PC-9 (cell line): ENCODE data around the gene SYNGR2.

Experiments
- CTCF ChIP-seq: fragments of 200-600 bp; sonication (generic); conservative IDR thresholded peaks from 2 replicates; pipeline ENCODE4 v1.6.1; 2017; ENCODE audit warnings: mixed run types, antibody characterized with exemption, mild to moderate bottlenecking, moderate library complexity
- EZH2 ChIP-seq: fragments of 200-600 bp; sonication (generic); IDR thresholded peaks from 2 replicates; pipeline ENCODE4 v1.8.0; 2017; ENCODE audit warnings: antibody characterized with exemption, low read depth

GRCh38 chr17:78118801-78119241, 49.6 kb upstream of the SYNGR2 start:
- TF ChIP-seq CTCF (no peak), EZH2 (no peak)
